SK-N-DZ (cell line): Measurements from ENCODE around the gene FAM24B. TPM values are rescaled to one million over a fixed set of nuclear protein-coding genes. Genes with fewer than 3 reads are reported as not detected.
"Not testable (repeated sequence)": the region's sequence is repeated elsewhere in the genome, so short reads cannot be mapped to it uniquely, and the experiment has no call there.

Experiments used
- DNase-seq: peaks from one replicate; pipeline ENCODE4 v3.0.0-alpha.2; 2015; ENCODE audit warnings: low spot score
- polyA plus RNA-seq, 2 experiments: library from polyadenylated mRNA; depleted of rRNA; stranded (reverse); fragments of >200 nt; gene quantifications; 2 replicates each; pipeline ENCODE4 v1.2.3, GENCODE V29; 2014

Gene FAM24B, protein sequence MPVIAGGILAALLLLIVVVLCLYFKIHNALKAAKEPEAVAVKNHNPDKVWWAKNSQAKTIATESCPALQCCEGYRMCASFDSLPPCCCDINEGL
- 10.0 and 20.5 TPM in 2 replicates for polyA plus RNA-seq (2014; cell fraction: cytosol; rRNA removed)
- polyA plus RNA-seq (2014; cell fraction: nucleus; rRNA removed) = 16.7 and 24.9 TPM in 2 replicates

DNA sequence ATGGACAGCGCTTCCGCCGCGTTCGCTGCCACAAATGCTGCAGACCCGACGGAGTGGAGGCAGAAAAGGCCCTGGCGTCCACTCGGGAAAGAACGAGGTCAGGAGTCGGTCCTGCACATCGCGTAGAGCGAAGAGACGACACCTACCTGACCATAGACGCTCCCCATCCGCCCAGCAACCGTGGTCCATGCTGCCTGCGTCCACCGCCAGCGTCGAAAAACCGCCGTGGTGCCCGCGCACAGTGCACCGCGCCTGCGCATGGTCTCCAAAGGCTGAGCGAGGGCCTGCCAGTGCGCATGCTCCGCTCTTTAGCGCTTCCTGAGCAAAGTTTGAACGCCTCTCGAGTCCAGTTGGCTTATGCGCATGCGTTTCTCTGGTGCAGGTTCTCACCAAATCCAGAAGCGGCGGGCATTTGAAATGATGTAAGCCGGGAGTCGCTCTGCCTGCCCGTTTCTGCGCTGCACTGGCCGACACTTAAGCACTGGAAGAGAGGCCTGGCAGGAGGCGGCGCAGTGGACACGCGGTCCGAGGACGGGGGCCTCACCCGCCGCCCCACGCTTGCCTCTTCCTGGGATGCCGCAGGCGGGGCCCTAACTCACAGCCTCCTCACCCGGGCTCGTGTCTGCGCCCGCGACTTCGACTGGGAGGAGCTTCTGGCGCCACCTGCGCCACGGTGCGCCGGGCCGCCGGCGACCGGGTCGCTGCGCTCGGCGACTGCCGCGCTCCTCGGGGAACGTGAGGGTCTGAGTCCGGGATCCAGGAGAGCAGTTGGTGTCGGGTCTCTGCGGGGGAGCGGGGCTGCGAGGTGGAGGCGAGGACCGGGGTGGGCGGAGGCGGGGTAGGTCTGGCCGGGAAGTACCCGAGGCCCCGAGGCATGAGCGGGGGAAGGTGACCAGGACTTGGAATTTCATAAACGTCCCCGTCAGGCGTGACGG lies at the start of gene FAM24B:
TSS of gene FAM24B (minus strand) at position 243 of the 935 bp plus-strand sequence. CDS start 29,066 bp downstream, outside the sequence.
- peak; percentile 99 for DNase-seq

DNA sequence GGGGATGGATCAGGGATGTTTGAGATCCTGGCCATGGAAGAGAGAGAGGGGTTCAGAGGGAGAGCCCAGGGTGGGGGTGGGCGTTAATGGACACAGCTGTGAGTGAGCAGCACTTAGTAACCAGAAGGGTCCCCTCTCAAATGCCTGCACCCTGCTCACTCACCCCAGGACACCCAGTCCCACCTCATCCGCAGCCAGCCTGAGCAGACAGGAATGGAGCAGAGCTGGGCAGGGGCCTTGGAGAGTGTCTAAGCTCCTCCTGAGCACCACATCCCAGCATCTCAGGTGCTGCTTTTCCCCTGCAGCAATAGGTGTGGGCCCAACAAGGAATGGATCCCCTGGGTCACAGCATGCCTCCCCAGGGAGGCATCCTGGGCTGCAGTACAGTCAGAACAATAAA lies 36.3 kb upstream of the FAM24B start:
- DNase-seq = no peak

DNA sequence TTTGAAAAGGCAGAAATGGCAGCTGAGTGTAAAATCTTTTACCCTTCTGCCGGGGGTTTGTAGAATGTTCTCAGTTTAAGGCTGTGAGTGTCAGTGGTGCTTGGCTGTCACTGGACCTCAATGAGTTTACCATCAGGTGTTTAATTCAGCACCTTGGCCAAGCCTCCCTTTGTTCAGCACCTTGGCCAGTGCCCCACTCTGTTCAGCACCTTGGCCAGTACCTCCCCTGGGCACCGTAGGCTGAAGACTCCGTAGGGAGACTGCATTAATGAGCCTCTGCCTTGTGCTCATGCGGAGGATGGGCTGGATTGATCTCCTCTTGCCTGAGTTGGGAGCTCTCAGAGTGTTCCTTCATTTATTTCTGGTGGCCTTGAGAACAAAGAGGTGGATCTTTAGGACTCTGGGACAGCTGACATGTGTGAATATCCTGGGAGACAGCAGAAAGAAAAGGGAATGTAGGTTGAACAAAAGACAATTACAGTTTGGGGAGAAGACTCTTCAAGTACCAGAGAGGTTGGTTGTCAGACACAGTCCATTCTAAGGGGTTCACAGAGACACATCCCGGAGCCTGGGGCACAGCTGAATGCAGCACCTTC lies 32.6 kb upstream of the FAM24B start:
- DNase-seq = peak; percentile 20

DNA sequence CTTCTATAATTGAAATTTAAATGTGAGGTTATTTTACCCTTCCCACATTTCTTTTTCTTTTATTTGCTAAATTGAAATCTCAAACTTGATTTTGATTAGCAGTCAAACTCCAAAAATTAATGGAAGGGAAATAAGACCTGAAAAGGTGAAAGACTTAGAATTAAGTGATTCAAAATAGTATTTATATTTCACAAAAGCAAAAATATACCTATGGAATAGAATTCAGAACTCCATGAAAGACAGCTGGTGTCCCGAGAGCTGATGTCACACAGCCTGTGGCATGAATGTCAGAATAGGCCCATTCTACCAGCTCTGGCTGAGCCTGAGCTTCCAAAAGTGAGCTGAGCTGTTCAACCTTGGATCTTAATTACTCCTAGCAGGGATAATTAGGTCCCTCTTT lies 30.9 kb upstream of the FAM24B start, which contains the start of gene FAM24A:
TSS of gene FAM24A (plus strand) at position 301 of the 400 bp plus-strand sequence. CDS start 1,025 bp downstream, outside the sequence.
- no peak for DNase-seq

DNA sequence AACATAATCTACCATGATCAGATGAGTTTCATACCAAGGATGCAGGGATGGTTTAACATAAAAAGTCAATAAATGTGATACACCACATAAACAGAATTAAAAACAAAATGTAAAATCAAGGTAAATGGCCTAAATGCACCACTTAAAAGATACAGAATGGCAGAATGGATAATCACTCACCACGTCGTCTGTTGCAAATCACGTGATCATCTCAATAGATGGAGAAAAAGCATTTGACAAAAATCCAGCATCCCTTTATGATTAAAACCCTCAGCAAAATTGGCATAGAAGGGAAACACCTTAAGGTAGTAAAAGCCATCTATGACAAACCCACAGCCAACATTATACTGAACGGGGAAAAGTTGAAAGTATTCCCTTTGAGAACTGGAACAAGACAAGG lies 24.5 kb upstream of the FAM24B start:
- not testable (repeated sequence) for DNase-seq

DNA sequence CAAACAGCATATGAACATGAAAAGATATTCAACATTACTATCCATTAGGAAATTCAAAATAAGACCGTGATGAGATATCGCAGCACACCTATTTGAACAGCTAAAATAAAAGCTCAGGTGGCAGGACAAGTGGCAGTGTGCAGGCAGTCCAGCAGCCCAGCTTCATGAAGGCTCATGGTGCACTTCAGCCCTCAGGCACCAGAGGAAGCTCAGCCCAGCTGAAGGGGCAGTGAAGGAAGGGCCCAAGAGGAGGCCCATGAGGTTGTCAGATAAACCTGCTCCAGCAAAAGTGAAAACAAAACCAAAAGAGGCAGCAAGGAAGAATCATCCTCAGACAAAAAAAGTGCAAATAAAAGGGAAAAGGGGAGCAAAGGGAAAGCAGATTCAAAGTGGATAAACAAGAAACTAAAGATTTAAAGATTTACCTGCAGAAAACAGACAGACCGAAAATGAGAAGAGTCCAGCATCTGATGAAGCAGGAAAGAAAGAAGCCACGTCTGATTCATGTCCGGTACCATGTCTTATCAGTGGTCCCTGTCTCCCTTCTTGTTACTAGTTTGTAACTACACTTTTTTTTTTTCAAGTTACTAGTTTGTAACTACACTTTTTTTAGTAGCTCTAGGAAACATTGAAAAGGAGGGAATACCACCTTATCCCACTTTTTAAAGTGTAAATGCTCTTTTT lies 15.0 kb upstream of the FAM24B start:
- DNase-seq = no peak

DNA sequence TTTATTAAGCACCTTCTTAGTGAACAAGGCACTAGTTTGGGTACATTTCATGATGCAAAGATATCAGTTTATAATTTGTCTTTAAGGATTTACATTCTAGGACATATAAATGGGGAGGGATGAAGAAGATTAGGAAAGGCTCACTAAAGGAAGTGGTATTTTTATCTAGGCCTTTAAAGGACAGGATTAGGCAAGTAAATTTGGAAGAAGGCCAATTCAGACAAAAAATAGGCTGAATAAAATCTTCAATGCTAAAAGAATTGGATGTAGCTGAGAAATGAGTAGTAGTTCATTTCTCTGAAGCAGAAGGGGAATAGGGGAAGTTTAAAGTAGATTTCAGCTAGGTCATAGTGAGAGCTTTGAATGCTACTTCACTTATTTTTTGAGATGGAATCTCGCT lies 4.8 kb upstream of the FAM24B start:
- no peak for DNase-seq

DNA sequence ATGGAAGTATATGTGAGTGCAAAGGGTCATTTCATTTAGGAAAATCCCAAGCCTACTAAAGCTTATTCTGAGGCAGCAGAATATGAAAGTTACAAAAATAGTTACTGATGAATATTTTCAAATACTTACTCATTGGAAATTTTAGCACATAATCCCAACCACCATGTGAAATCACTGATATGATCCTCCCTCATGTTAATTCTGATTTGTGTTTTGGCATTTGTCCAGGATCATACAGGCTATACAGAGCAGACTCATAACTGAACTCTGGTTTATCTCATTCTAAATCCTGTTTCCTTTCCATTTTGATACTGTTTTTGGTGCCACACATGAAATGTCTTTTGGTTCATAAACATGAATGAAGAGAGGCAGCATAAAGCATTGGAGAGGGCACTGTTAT lies 3.4 kb upstream of the FAM24B start:
- no peak for DNase-seq

DNA sequence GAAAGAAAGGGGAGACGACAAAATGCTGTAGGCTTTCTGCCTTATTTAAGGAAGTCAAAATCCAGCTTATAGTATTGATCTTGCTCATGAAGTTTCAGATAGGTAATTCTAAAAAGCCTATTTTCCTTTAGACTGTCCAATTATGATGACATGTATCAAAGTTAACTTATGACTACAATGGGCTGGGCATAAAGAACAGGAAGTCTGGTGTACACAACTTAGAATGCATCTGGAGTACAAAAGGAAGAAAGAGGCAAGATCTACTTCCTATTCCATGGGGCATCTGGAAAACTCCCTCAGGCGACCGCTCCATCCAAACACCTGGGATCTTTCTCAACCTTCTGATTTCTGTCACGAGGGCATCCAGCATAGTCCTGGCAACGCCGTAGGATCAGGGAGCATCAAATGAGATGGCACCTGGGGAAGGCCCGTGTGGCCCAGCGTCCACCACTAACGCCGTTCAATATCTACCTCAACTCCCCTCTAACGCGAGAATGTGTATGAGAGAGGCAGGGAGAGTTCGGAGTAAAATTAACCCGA lies 512 bp downstream of the FAM24B start:
- DNase-seq = no peak

DNA sequence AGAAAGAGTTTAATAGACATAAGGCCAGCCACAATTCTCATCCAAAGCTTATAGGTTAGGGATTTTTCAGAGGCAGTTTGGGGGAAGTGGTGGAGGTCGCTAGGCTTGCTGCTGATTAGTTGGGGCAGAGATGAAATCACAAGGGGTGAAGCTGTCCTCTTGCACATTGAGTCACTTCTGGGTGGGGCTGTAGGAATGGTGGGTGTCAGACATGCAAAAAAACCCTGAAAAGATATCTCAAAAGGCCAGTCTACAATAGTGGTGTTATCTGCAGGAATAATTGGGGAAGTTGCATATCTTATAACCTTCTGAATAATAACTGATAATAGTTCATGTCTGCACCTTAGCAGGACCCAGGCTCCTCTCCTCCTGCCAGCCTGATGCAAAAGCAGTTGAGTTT lies 2.1 kb downstream of the FAM24B start:
- DNase-seq = no peak

DNA sequence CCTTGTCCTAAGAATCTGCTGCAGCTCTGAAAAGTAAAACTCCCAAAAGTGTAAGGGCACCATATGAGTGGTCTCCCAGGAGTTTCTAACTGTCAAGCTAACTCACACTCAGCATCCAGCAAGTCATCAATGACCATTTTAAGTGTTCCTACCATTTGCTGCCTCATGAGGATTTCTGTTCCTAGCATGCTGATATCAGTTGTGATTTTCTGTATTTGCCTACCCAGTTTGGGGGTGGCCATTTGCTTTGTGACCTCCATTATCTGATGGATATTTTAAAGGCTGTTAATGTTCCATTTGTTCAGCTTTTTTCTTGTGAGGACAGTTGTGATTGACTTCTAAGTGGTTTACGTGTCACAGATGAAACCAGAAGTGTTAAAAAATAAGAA lies 2.9 kb downstream of the FAM24B start:
- DNase-seq = no peak

DNA sequence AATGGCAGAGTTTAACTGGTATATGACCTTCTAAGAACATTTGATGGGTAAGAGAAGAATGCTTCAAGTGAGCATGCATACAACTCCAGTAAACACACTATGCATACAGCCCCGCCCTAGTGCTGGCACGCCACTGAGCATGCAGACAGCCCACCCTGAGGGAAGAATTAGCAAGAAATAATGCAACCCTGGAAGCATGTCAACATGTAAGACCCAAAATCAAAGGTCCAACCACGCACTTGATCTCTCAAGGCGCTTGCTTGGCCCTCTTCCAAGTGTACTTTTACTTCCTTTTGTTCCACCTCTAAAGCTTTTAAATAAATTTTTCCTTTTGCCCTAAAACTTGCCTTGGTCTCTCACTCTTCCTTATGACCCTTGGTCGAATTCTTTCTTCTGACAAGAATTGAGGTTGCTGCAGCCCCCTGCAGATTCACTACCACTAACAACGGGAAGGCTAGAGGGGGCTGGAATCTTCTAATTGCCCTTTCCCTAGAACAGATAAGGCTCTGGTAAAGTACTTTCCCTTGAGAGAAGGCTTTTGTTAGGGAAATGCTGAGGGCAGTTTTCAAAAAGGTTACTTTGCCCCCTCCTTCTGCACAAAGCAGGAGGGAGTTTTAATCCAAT lies 3.4 kb downstream of the FAM24B start:
- no peak for DNase-seq

DNA sequence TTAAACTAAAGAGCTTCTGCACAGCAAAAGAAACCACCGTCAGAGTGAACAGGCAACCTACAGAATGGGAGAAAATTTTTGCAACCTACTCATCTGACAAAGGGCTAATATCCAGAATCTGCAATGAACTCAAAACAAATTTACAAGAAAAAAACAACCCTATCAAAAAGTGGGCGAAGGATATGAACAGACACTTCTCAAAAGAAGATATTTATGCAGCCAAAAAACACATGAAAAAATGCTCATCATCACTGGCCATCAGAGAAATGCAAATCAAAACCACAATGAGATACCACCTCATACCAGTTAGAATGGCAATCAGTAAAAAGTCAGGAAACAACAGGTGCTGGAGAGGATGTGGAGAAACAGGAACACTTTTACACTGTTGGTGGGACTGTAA lies 7.4 kb downstream of the FAM24B start:
- DNase-seq = not testable (repeated sequence)

DNA sequence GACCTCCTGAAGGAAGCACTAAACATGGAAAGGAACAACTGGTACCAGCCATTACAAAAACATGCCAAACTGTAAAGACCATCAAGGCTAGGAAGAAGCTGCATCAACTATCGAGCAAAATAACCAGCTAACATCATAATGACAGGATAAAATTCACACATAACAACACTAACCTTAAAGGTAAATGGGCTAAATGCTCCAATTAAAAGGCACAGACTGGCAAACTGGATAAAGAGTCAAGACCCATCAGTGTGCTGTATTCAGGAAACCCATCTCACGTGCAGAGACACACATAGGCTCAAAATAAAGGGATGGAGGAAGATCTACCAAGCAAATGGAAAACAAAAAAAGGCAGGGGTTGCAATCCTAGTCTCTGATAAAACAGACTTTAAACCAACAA lies 10.6 kb downstream of the FAM24B start:
- DNase-seq = not testable (repeated sequence)

DNA sequence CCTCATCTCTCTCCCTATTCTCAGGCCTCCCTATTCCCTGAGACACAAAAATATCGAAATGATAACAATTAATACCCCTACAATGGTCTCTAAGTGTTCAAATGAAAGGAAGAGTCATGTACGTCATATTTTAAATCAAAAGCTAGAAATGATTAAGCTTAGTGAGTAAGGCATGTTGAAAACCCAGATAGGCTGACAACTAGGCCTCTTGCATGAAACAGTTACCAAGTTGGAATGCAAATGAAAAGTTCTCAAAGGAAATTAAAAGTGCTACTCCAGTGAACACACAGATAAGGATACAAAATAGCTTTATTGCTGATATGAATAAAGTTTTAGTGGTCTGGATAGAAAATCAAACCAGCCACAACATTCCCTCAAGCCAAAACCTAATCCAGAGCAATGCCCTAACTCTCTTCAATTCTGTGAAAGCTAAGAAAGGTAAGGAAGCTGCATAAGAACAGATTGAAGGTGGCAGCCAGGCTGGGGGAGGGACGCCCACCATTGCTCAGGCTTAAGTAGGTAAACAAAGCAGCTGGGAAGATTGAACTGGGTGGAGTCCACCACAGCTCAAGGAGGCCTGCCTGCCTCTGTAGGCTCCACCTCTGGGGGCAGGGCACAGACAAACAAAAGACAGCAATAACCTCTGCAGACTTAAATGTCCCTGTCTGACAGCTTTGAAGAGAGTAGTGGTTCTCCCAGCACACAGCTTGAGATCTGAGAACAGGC lies 12.5 kb downstream of the FAM24B start:
- not testable (repeated sequence) for DNase-seq

DNA sequence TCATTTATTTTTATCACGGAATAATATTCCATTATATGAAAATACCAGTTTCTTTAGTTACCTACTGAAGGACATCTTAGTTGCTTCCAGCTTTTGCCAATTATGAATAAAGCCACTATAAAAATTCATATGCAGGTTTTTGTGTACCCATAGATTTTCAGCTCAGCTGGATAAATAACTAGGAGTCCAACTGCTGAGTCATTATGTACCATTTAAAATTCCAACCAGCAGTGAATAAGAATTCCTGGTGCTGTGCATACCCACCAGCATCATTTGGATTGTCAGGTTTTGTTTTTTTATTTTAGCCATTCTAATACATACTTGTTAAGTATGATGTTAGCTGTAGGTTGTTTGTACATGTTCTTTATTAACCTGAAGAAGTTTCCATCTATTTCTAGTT lies 14.5 kb downstream of the FAM24B start:
- DNase-seq = no peak

DNA sequence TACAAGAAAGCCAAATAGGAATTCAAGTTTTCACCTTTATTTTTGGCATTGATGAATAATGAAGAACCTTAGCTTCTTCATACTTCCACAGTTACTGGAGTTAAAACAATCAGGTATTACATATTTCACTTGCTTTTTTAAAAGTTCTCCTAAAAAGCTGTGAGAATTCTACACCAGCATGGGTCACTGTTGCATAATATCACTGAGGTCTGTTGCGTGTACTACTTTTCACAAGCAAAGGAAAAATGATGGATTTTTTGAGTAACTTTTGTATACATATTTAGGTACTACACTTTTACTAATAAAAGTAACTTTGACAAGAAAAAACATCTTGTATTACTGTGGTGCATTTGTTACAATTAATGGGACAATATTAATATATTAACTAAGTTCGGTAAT lies 15.2 kb downstream of the FAM24B start:
- no peak for DNase-seq

DNA sequence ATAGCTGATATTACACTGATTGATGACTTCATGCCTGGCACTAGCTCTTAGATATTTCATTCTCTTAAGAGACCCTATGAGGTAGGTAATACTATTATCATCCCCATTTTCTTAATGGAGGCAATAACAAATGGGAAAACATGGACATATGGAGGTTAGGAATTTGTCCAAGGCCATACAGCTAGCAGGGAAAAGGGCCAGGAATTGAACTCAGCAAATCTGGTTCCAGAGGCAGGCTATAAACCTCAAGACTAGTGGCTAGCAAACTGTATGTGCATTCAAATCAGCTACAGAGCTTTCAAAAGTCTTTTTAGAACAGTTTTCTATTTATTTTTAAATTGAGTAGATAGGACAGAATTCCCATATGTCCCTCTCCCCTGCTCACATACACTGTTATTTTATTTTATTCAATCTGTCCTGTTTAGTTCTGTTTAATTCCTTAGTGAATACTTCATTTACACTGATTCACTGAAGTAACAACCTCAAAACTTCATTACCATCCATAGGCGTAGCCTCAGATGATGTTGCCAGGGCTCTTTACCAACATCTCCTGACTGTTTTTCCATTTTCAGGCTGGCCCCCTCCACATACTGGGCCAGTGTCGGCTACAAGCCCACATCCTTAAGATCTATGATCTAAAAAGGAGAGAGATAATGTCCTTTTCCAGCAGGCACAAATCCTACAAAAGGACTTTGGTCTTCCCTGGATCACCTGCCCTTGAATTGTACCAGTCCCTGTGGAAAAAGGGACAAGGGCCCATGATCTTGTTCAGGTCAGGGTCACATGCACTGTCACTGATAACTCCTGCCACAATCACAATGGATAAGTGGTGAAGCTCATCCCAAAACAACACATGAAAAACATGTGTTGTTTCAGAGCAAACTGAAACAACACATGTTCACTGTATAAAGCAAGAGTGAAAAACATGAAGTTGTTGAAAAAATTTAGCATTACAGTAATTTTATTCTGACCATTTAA lies 15.9 kb downstream of the FAM24B start:
- DNase-seq = no peak

DNA sequence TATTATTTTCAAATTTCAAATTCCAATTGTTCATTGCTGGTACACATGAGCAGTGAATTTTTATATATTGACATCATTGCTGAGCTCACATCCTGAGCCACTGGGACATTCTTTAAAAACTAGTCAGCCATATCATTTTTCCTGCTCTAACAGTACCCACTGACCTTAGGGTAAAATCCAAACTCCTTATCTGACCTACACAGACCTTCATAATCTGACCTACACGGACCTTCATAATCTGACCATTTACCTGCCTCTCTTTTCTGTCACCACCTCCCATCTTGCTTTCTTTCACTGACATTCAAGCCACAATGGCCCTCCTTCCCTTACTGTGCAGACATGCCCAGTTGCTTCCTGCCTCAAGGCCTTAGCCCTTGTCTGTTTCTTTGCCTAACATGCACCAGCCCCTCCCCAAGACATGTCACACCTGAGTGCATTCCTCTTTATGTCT lies 17.6 kb downstream of the FAM24B start:
- DNase-seq = no peak
